Choroid plexus epithelial cell (primary cell): ENCODE results near the gene JOSD2.

Source experiments
- DNase-seq: peaks from one replicate; pipeline ENCODE4 v3.0.0-alpha.2; 2010; ENCODE audit warnings: low read depth
- H3K4me3 ChIP-seq: 2 replicates; pipeline ENCODE4 v1.5.1; 2011; ENCODE audit warnings: low read depth, mild to moderate bottlenecking, control low read depth, low read length, moderate library complexity
- CTCF ChIP-seq: conservative IDR thresholded peaks from 2 replicates; pipeline ENCODE4 v1.5.1; 2011; ENCODE audit warnings: low read depth, mild to moderate bottlenecking, control low read depth, inconsistent platforms, low read length, moderate library complexity

The JOSD2 gene

DNA sequence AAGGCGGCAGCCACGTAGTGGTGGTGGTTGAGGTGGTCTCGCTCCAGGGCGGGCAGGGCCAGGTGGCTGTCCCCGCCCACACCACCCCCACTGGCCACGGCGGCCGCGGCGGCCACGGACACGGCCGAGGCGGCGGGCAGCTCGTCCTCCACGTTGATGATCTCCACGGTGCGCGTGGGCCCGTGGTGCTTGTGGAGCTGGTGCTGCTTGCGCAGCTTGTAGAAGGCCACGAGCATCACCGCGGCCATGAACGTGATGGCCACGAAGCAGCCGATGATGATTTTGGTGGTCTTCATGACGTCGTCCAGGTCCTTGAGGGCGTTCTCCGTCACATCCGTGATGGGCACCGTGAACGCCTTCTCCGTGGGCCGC is 6.7 kb upstream of the JOSD2 start:
- TF ChIP-seq CTCF, result no peak
- no peak for DNase-seq
- no peak overlapping the region for H3K4me3 ChIP-seq

- no peak for TF ChIP-seq CTCF
- no peak overlapping the region for H3K4me3 ChIP-seq
- no peak for DNase-seq
These were observed 6.1 kb upstream of the JOSD2 start for GRCh38 chr19:50516964-50517703.

- TF ChIP-seq CTCF, result no peak
- no peak for DNase-seq
- no peak overlapping the region for H3K4me3 ChIP-seq
These were observed 5.5 kb upstream of the JOSD2 start for GRCh38 chr19:50516456-50516855.

DNA sequence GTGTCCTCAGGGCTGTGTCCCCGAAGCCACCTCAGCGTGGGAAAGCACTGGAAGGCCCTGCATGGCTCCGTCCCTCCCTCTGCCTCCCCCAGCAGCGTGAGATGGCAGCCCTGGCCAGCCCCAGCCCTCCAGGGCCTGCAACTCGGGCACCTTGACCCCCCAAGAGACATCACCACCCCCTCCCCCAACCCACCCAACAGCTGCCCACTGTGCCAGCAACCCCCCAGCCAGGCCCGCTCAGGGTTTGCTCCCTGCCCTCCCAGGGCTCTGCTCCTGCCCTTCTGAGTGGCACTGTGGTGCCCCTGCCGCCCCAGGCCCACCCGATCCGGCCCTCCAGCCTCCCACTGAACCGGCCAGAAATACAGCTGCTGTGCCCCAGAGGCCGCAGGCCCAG is 4.2 kb upstream of the JOSD2 start:
- DNase-seq, result no peak
- H3K4me3 ChIP-seq, result no peak overlapping the region

DNA sequence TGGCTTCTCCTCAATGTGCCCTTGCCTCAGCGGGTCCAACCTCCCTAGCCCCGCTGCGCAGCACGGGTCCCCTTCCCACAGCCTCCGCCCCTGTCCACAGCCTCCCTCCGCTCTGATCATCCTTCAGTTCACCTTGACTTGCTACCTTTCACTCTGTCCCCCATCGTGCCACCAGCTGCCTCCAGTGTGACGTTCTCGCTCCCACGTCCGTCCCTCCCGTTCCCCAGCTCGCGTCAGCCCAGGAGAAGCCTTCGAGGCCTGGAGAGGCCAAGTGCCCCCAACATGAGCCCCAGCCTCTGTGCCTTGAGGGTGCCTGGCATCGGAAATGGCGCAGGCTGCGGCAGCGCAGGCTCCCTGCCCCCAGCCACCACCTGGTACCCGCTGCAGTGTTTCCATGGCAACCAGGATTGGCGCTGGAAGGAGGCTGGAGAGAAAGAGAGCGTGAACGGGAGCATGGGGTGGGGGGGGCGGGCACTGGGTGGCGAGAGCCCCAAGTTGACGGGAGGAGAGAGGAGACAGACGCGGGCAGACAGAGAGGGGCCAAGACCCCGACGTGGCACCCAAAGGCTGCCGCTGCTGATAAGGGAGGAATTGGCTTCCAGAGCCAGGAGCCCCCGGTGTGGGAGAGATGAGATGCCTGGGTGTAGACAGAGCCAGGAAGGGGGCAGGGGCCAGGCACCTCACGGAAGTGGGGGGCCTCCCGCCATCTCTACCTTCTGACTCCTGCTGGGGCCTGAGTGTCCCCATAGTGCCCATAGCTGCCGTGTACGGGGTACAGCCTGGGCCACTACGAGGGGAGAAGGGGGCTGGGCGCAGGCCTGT is 3.6 kb upstream of the JOSD2 start:
- no peak overlapping the region for H3K4me3 ChIP-seq
- DNase-seq, result no peak
- TF ChIP-seq CTCF, result no peak

More for the DNA sequence above, 4.2 kb upstream of the JOSD2 start:
- no peak for TF ChIP-seq CTCF

DNA sequence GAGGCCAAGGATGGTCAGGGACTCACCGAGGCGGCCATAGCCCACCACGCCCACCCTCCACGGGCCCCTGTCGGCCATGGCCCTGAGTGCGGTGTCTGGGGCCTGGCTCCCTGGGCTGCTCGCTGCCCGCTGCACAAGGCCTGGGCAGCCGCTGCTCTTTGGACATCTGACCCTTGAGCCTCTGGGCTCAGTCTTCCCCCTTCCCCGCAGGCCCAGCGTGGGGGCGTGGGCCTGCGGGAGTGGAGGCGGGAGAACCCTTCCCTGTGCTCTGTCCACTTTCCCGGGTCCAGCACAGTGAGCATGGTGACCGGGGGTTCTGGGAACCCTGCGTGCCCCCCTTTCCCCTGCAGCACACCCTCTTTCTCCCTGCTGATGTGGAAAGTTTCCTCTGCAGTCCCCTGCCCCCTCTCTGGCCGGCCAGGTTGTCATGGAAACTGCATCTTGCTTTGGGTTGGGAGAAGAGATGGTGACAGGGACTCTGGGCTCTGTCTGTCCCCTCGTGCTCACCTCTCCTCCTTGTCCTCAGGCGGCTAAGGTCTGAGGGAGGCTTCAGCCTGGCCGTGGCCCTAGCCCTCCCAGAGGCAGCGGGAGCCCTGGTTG is 2.9 kb upstream of the JOSD2 start, which contains the start of gene ASPDH:
Gene ASPDH, minus strand, starts transcription at position 168 of the 600 bp plus-strand sequence. Its CDS starts 90 bp downstream, at position 78.
- TF ChIP-seq CTCF, result no peak
- H3K4me3 ChIP-seq, result no peak within 1 kb of the TSS
- DNase-seq, result no peak
